A549 (cell line): ENCODE data around the gene UBA3. TPM values are rescaled to one million over a fixed set of nuclear protein-coding genes. Genes with fewer than 3 reads are reported as not detected.

ENCODE experiments used
- ATAC-seq, 2 experiments: fragments of 200-7000 bp in 1 of 2; fragments of >200 bp in 1 of 2; cut with Nextera tagmentation in 1 of 2; cut with Tn5 transposase in 1 of 2; 3 replicates each; pipeline versions ENCODE4 v1.8.0 to v1.9.1; 2018 to 2020; ENCODE audit warnings: mild to moderate bottlenecking in 1 of 2, moderate library complexity in 1 of 2
- CTCF ChIA-PET: fragments of 300-600 bp; sonication (Branson Sonifier 250); formaldehyde crosslinking; extraction: SDS; loops from one replicate; lab custom pipeline; 2021; ENCODE audit warnings: antibody characterized with exemption, inconsistent platforms; lab: Yijun Ruan, JAX
- POLR2A ChIA-PET: fragments of 350-600 bp; formaldehyde crosslinking; extraction: SDS; loops from one replicate; lab custom pipeline; 2021; ENCODE audit warnings: antibody characterized with exemption, inconsistent platforms; lab: Yijun Ruan, JAX
- DNase-seq, 2 experiments: peaks; one replicate each; pipeline versions ENCODE4 v3.0.0 to v3.0.0-alpha.2; 2011 to 2016; ENCODE audit warnings: low read depth in 1 of 2, low spot score in 1 of 2
- FAIRE-seq: peaks from 2 replicates; lab custom pipeline; 2011; peaks lifted over from hg19 to GRCh38; lab: Jason Lieb, UNC
- H3K27ac ChIP-seq, 2 experiments: fragments of >200 bp; sonication (Bioruptor Twin); formaldehyde crosslinking; 3 replicates each; pipeline ENCODE4 v1.5.1; 2016 to 2017
- H3K4me1 ChIP-seq: fragments of >200 bp; sonication (Bioruptor Twin); formaldehyde crosslinking; 3 replicates; pipeline ENCODE4 v1.6.1; 2016
- H3K4me2 ChIP-seq: fragments of >200 bp; sonication (Bioruptor Twin); formaldehyde crosslinking; 3 replicates; pipeline ENCODE4 v1.6.1; 2016
- H3K4me3 ChIP-seq: fragments of >200 bp; sonication (Bioruptor Twin); formaldehyde crosslinking; 3 replicates; pipeline ENCODE4 v1.5.1; 2016
- H3K9me3 ChIP-seq: fragments of >200 bp; sonication (Bioruptor Twin); formaldehyde crosslinking; 3 replicates; pipeline ENCODE4 v1.6.1; 2016
- CEBPB ChIP-seq, 2 experiments: fragments of >200 bp in 1 of 2; sonication (Bioruptor Twin) in 1 of 2; formaldehyde crosslinking in 1 of 2; IDR thresholded peaks; 2 replicates each; pipeline ENCODE4 v1.6.1; 2012 to 2016
- CHD2 ChIP-seq: fragments of 150-350 bp; IDR thresholded peaks from 2 replicates; pipeline ENCODE4 v1.6.1; 2014; ENCODE audit warnings: low read length; ENCODE audit not compliant: partially characterized antibody
- GATA3 ChIP-seq: IDR thresholded peaks from 2 replicates; pipeline ENCODE4 v1.6.1; 2012; ENCODE audit warnings: borderline replicate concordance
- HOXA7 ChIP-seq: fragments of 250-450 bp; sonication (Bioruptor Pico); IDR thresholded peaks from 2 replicates; pipeline ENCODE4 v1.5.0; 2020; ENCODE audit warnings: mild to moderate bottlenecking, moderate library complexity
- JUNB ChIP-seq: fragments of >200 bp; sonication (Bioruptor Twin); formaldehyde crosslinking; IDR thresholded peaks from 2 replicates; pipeline ENCODE4 v1.6.1; 2016
- KDM5A ChIP-seq: fragments of 200-600 bp; sonication (generic); IDR thresholded peaks from 2 replicates; pipeline ENCODE4 v1.6.1; 2016; ENCODE audit warnings: antibody characterized with exemption, mild to moderate bottlenecking
- NPAS2 ChIP-seq: fragments of 250-450 bp; sonication (Bioruptor Pico); IDR thresholded peaks from 2 replicates; pipeline ENCODE4 v1.8.0; 2022; ENCODE audit warnings: mild to moderate bottlenecking, moderate library complexity, borderline replicate concordance
- NR3C1 ChIP-seq: fragments of >200 bp; sonication (Bioruptor Twin); formaldehyde crosslinking; IDR thresholded peaks from 3 replicates; pipeline ENCODE4 v1.6.1; 2017
- POLR2AphosphoS2 ChIP-seq: conservative IDR thresholded peaks from 2 replicates; pipeline ENCODE4 v1.6.1; 2012; ENCODE audit warnings: low read length, improper control_type of control experiment, inconsistent platforms
- RAD21 ChIP-seq, 2 experiments: fragments of >200 bp in 1 of 2; sonication (Bioruptor Twin) in 1 of 2; formaldehyde crosslinking in 1 of 2; IDR thresholded peaks in 1 of 2; conservative IDR thresholded peaks in 1 of 2; 2 replicates in 1 of 2; 3 replicates in 1 of 2; pipeline ENCODE4 v1.6.1; 2012 to 2018; ENCODE audit warnings: inconsistent platforms in 1 of 2
- RFX5 ChIP-seq: fragments of 450-650 bp; IDR thresholded peaks from 2 replicates; pipeline ENCODE4 v1.7.1; 2014; ENCODE audit warnings: antibody characterized with exemption, mild to moderate bottlenecking, moderate library complexity
- TFCP2L1 ChIP-seq: fragments of 250-450 bp; sonication (Bioruptor Pico); IDR thresholded peaks from 2 replicates; pipeline ENCODE4 v1.5.0; 2021; ENCODE audit warnings: mild to moderate bottlenecking
- ZSCAN20 ChIP-seq: fragments of 250-450 bp; sonication (Bioruptor Pico); IDR thresholded peaks from 2 replicates; pipeline ENCODE4 v1.8.0; 2022; ENCODE audit warnings: mild to moderate bottlenecking, moderate library complexity
- WGBS: methylation state at CpG from one replicate; pipeline ENCODE4 v1.1.6; 2017; ENCODE audit errors: missing lambda C conversion rate; 5-methylcytosine and 5-hydroxymethylcytosine counted together
- polyA plus RNA-seq, 4 experiments: library from polyadenylated mRNA; depleted of rRNA in 3 of 4; stranded (reverse); fragments of >200 nt; fragmentation: RNase III in 1 of 4; extraction: RNeasy Plus Mini Kit Qiagen cat#74134 plus additional on column Dnase treatment in 1 of 4; gene quantifications; 2 replicates in 3 of 4; 3 replicates in 1 of 4; pipeline ENCODE4 v1.2.3, GENCODE V29; 2011 to 2017
- TF ChIP-seq, protein P1 (sequence below): fragments of 250-450 bp; sonication (Bioruptor Pico); IDR thresholded peaks from 2 replicates; pipeline ENCODE4 v1.5.0; 2021; ENCODE audit warnings: mild to moderate bottlenecking, moderate library complexity, borderline replicate concordance
- TF ChIP-seq, protein P2 (sequence below): IDR thresholded peaks from 2 replicates; pipeline ENCODE4 v1.6.1; 2012
- TF ChIP-seq, protein P3 (sequence below): IDR thresholded peaks from 2 replicates; pipeline ENCODE4 v1.6.1; 2012; ENCODE audit warnings: low read depth, borderline replicate concordance
- TF ChIP-seq, protein P4 (sequence below): fragments of 450-650 bp; IDR thresholded peaks from 2 replicates; pipeline ENCODE4 v1.6.1; 2014; ENCODE audit warnings: antibody characterized with exemption
- TF ChIP-seq, protein P5 (sequence below): fragments of 250-450 bp; sonication (Bioruptor Pico); IDR thresholded peaks from 2 replicates; pipeline ENCODE4 v1.5.0; 2020; ENCODE audit warnings: low read depth, mild to moderate bottlenecking, moderate library complexity

Gene UBA3
- polyA plus RNA-seq, 2 of the 4 experiments (the other 2 are of a cell fraction) = 50.0 to 62.7 TPM

DNA sequence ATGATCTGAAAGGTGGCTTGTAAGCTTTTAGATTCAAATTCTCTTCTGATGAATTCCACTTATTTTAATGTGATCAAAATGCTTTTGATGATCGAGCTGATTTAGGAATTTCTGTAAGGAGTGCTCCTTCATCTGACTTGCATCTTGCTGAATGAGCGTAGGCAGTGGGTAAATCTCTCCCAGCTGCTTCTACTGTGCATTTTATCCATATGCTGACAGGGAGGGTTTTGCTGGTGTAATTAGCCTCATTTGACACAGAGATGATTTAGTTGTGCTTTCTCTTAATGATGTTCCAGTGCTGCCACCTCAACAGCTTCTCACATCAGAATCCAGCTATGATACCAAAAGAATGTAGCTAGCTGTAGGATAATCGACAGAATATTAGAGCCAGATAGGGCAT, 46.1 kb upstream of the UBA3 start:
- H3K4me1 ChIP-seq = no peaks in the 10 kb centered on the region
- no peak overlapping the region for H3K4me3 ChIP-seq
- ChIA-PET POLR2A (no interaction called here), CTCF (interaction anchor here (0.8 to 3.0 kb wide), 3 partner anchors 35 to 181 kb away, joined by 3 to 9 read pairs (median 3); no protein-coding TSS in a partner anchor)
- H3K9me3 ChIP-seq = no peaks in the 10 kb centered on the region
- no peak for FAIRE-seq
- TF ChIP-seq CHD2 (no peak), GATA3 (no peak), NPAS2 (no peak), RFX5 (no peak)
- TF ChIP-seq, protein P1, sequence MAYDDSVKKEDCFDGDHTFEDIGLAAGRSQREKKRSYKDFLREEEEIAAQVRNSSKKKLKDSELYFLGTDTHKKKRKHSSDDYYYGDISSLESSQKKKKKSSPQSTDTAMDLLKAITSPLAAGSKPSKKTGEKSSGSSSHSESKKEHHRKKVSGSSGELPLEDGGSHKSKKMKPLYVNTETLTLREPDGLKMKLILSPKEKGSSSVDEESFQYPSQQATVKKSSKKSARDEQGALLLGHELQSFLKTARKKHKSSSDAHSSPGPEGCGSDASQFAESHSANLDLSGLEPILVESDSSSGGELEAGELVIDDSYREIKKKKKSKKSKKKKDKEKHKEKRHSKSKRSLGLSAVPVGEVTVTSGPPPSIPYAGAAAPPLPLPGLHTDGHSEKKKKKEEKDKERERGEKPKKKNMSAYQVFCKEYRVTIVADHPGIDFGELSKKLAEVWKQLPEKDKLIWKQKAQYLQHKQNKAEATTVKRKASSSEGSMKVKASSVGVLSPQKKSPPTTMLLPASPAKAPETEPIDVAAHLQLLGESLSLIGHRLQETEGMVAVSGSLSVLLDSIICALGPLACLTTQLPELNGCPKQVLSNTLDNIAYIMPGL = no peak
- TF ChIP-seq, protein P2, sequence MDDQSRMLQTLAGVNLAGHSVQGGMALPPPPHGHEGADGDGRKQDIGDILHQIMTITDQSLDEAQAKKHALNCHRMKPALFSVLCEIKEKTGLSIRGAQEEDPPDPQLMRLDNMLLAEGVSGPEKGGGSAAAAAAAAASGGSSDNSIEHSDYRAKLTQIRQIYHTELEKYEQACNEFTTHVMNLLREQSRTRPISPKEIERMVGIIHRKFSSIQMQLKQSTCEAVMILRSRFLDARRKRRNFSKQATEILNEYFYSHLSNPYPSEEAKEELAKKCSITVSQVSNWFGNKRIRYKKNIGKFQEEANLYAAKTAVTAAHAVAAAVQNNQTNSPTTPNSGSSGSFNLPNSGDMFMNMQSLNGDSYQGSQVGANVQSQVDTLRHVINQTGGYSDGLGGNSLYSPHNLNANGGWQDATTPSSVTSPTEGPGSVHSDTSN = no peak
- ATAC-seq = no peak
- 77% methylated on average over 3 of the region's 3 CpGs for WGBS
- no peak overlapping the region for H3K4me2 ChIP-seq
- H3K27ac ChIP-seq = no peak overlapping the region
- no peak for DNase-seq

DNA sequence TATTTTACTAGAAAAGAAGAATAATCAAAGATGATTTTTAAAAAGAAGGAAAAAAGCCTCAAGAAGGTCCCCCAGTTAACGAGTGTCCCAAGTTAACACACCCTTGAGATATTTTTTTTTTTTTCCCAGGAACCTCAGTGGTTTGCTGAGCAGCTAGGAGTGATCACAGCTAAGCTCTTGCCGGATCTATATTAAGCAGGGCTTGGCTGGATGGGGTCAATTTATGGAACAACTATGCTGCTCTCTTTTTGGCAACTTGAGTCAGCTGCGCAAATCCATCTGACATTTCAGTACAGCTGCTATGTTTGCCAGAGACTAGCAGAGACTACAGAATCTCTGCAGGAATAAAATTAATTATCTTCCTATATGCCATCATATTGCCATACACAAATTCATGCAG, 42.2 kb upstream of the UBA3 start, which contains the start of gene LMOD3:
Gene LMOD3 (minus strand): TSS at position 193 of the 400 bp plus-strand sequence. CDS start 209 bp downstream, outside the sequence.
- POLR2A ChIA-PET = interaction anchor here (0.5 kb wide), 1 partner anchor 15 kb away, joined by 4 read pairs; no protein-coding TSS in a partner anchor
- Histone ChIP-seq H3K4me3 (no peak within 1 kb of the TSS), H3K9me3 (no peaks in the 10 kb centered on the region), H3K4me2 (no peak within 1 kb of the TSS), H3K4me1 (no peaks in the 10 kb centered on the region), H3K27ac (no peak within 1 kb of the TSS)
- WGBS = 75% methylated on average over 3 of the region's 3 CpGs
- FAIRE-seq = no peak
- no peak for ATAC-seq
- CTCF ChIA-PET = interaction anchor here (7.5 kb wide), 1 partner anchor 184 kb away, joined by 49 read pairs; no protein-coding TSS in a partner anchor
- no peak for DNase-seq
- TF ChIP-seq ZSCAN20 = no peak
- TF ChIP-seq JUNB = no peak
- TF ChIP-seq TFCP2L1 = no peak
- TF ChIP-seq, protein P3, sequence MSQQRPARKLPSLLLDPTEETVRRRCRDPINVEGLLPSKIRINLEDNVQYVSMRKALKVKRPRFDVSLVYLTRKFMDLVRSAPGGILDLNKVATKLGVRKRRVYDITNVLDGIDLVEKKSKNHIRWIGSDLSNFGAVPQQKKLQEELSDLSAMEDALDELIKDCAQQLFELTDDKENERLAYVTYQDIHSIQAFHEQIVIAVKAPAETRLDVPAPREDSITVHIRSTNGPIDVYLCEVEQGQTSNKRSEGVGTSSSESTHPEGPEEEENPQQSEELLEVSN = no peak
- no peak for TF ChIP-seq KDM5A
- TF ChIP-seq RAD21 (conservative IDR thresholded peaks at IDR 0.05 in 1 of 2, IDR thresholded peaks at IDR 0.05 in 1 of 2) = no peak
- TF ChIP-seq, protein P4, sequence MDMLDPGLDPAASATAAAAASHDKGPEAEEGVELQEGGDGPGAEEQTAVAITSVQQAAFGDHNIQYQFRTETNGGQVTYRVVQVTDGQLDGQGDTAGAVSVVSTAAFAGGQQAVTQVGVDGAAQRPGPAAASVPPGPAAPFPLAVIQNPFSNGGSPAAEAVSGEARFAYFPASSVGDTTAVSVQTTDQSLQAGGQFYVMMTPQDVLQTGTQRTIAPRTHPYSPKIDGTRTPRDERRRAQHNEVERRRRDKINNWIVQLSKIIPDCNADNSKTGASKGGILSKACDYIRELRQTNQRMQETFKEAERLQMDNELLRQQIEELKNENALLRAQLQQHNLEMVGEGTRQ = no peak
- TF ChIP-seq HOXA7 = no peak
- TF ChIP-seq, protein P1 = no peak
- TF ChIP-seq POLR2AphosphoS2 = no peak
- no peak for TF ChIP-seq CEBPB (IDR thresholded peaks at IDR 0.05)
- no peak for TF ChIP-seq NR3C1
- TF ChIP-seq, protein P5, sequence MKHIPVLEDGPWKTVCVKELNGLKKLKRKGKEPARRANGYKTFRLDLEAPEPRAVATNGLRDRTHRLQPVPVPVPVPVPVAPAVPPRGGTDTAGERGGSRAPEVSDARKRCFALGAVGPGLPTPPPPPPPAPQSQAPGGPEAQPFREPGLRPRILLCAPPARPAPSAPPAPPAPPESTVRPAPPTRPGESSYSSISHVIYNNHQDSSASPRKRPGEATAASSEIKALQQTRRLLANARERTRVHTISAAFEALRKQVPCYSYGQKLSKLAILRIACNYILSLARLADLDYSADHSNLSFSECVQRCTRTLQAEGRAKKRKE (CRISPR knock-in tag) = no peak
